HepG2 (cell line): ENCODE data around the gene KXD1. TPM values are rescaled to one million over a fixed set of nuclear protein-coding genes. Genes with fewer than 3 reads are reported as not detected.

Experiments
- ATAC-seq: fragments of 200-7000 bp; cut with Tn5 transposase; 3 replicates; pipeline ENCODE4 v1.9.1; 2020; ENCODE audit warnings: mild to moderate bottlenecking, moderate library complexity
- BruUV-seq: library from RNA; stranded (reverse); fragments of 400-500 nt; replicated peaks from 2 replicates; lab custom pipeline; 2021; lab: Mats Ljungman, UMichigan
- CTCF ChIA-PET: fragments of 300-600 bp; formaldehyde crosslinking; extraction: SDS; loops from one replicate; lab custom pipeline; 2021; ENCODE audit warnings: low total read pairs, inconsistent platforms, low intra/inter-chr PET ratio; lab: Yijun Ruan, JAX
- POLR2A ChIA-PET: fragments of 350-600 bp; sonication (Branson Sonifier 250); formaldehyde crosslinking; loops from one replicate; lab custom pipeline; 2020; ENCODE audit warnings: antibody characterized with exemption, inconsistent platforms; lab: Yijun Ruan, JAX
- DNase-seq: peaks from one replicate; pipeline ENCODE4 v3.0.0-alpha.2; 2015; ENCODE audit warnings: low spot score
- FAIRE-seq: peaks from 3 replicates; lab custom pipeline; 2011; peaks lifted over from hg19 to GRCh38; lab: Jason Lieb, UNC
- H2AFZ ChIP-seq: one replicate; pipeline ENCODE4 v1.6.1; 2011; ENCODE audit warnings: low read length, inconsistent platforms
- H3K27ac ChIP-seq: fragments of 300-600 bp; 3 replicates; pipeline ENCODE4 v1.8.0; 2011; ENCODE audit warnings: mixed run types, mild to moderate bottlenecking, mixed read lengths, low read length, inconsistent platforms; ENCODE audit not compliant: insufficient read depth; ENCODE audit errors: extremely low read length
- H3K27me3 ChIP-seq, 2 experiments: fragments of 200-600 bp in 1 of 2; 2 replicates in 1 of 2; 3 replicates in 1 of 2; pipeline versions ENCODE4 v1.6.0 to v1.8.0; 2011; ENCODE audit warnings: low read length in 2 of 2, mild to moderate bottlenecking in 2 of 2, moderate library complexity in 2 of 2, inconsistent platforms in 1 of 2; ENCODE audit not compliant: insufficient read depth in 2 of 2, control insufficient read depth in 1 of 2
- H3K36me3 ChIP-seq, 2 experiments: fragments of 200-600 bp in 1 of 2; replicated peaks in 1 of 2; 2 replicates in 1 of 2; 3 replicates in 1 of 2; pipeline versions ENCODE4 v1.5.1 to v1.8.0; 2011; ENCODE audit warnings: low read length in 2 of 2, inconsistent platforms in 1 of 2; ENCODE audit not compliant: insufficient read depth in 2 of 2, control insufficient read depth in 1 of 2
- H3K4me1 ChIP-seq: 2 replicates; pipeline ENCODE4 v1.5.1; 2012; ENCODE audit warnings: low read length, inconsistent platforms; ENCODE audit not compliant: insufficient read depth
- H3K4me2 ChIP-seq: 2 replicates; pipeline ENCODE4 v1.6.0; 2011; ENCODE audit warnings: low read depth, low read length, inconsistent platforms
- H3K4me3 ChIP-seq, 3 experiments: fragments of 200-600 bp in 1 of 3; sonication (generic), shearing (Covaris generic) in 1 of 3; replicated peaks in 1 of 3; 2 replicates each; pipeline ENCODE4 v1.5.1; 2011 to 2016; ENCODE audit warnings: low read length in 3 of 3, inconsistent platforms in 2 of 3, low read depth in 2 of 3, mild to moderate bottlenecking in 2 of 3, control low read depth in 1 of 3, mixed read lengths in 1 of 3; ENCODE audit not compliant: insufficient read depth in 1 of 3
- H3K79me2 ChIP-seq: one replicate; pipeline ENCODE4 v1.6.1; 2011; ENCODE audit warnings: low read length, inconsistent platforms; ENCODE audit not compliant: insufficient read depth
- H3K9ac ChIP-seq: 2 replicates; pipeline ENCODE4 v1.6.0; 2011; ENCODE audit warnings: mild to moderate bottlenecking, low read depth, low read length, inconsistent platforms; ENCODE audit not compliant: insufficient read depth
- H3K9me3 ChIP-seq: 2 replicates; pipeline ENCODE4 v1.5.1; 2012; ENCODE audit warnings: mild to moderate bottlenecking, low read length
- H4K20me1 ChIP-seq: 2 replicates; pipeline ENCODE4 v1.6.0; 2011; ENCODE audit warnings: inconsistent platforms, mild to moderate bottlenecking, low read length, moderate library complexity; ENCODE audit not compliant: insufficient read depth
- KDM2A ChIP-seq: sonication (generic); formaldehyde crosslinking; IDR thresholded peaks from 2 replicates; pipeline ENCODE4 v1.4.0; 2020; ENCODE audit warnings: low read depth, missing genetic modification reagents, borderline replicate concordance
- SIN3A ChIP-seq: IDR thresholded peaks from 2 replicates; pipeline ENCODE4 v1.6.1; 2011; ENCODE audit warnings: low read depth, mild to moderate bottlenecking, control low read depth, low read length, borderline replicate concordance
- ZFP36 ChIP-seq: fragments of 150-350 bp; IDR thresholded peaks from 2 replicates; pipeline ENCODE4 v1.6.1; 2018; ENCODE audit warnings: borderline replicate concordance, low read length, low read depth; ENCODE audit not compliant: partially characterized antibody
- ZNF563 ChIP-seq: sonication (generic); formaldehyde crosslinking; IDR thresholded peaks from 2 replicates; pipeline ENCODE4 v1.8.0; 2022; ENCODE audit warnings: mild to moderate bottlenecking, moderate library complexity, missing genetic modification reagents
- ZNF740 ChIP-seq: sonication (generic); formaldehyde crosslinking; IDR thresholded peaks from 2 replicates; pipeline ENCODE4 v1.4.0; 2020; ENCODE audit warnings: missing genetic modification reagents
- WGBS: methylation state at CpG from one replicate; pipeline ENCODE4 v1.1.6; 2017; ENCODE audit warnings: low lambda C conversion rate; 5-methylcytosine and 5-hydroxymethylcytosine counted together
- in situ Hi-C: cut with HindIII; loops from 2 replicates; pipeline ENCODE4 v1.10.0; 2017; ENCODE audit warnings: low pct_unique_long_range_greater_than_20kb; ENCODE audit not compliant: extremely low pct_ligation_motif_present
- intact Hi-C: fragments of 100-400 bp; cut with micrococcal nuclease; formaldehyde crosslinking; loops from one replicate; pipeline ENCODE4 v1.10.0; 2022; ENCODE audit not compliant: unreplicated experiment
- polyA plus RNA-seq, 8 experiments: library from polyadenylated mRNA; depleted of rRNA in 3 of 8; stranded (reverse) in 7 of 8; unstranded in 1 of 8; fragments of >200 nt; fragmentation: Illumina TruSeq in 4 of 8; extraction: Trizol in 4 of 8; gene quantifications; 2 replicates each; pipeline versions ENCODE4 v1.2.1 to v1.2.3, GENCODE V29; 2011 to 2016; ENCODE audit warnings: low read depth in 4 of 8, missing spikeins in 1 of 8, mixed read lengths in 1 of 8; ENCODE audit not compliant: insufficient read depth in 1 of 8
- total RNA-seq, 5 experiments: library from RNA; depleted of rRNA; stranded (reverse); fragments of >200 nt; fragmentation: Illumina TruSeq; extraction: Trizol; gene quantifications; 2 replicates each; pipeline ENCODE4 v1.2.3, GENCODE V29; 2016; ENCODE audit warnings: low read depth in 1 of 5
- TF ChIP-seq, protein P1 (sequence below): sonication (generic); IDR thresholded peaks from 2 replicates; pipeline ENCODE4 v1.6.1; 2016; ENCODE audit warnings: low read depth, borderline replicate concordance
- TF ChIP-seq, protein P2 (sequence below), 2 experiments: sonication (generic) in 1 of 2; formaldehyde crosslinking in 1 of 2; IDR thresholded peaks; 2 replicates each; pipeline versions ENCODE4 v1.4.0 to v1.6.1; 2018 to 2020; ENCODE audit warnings: missing genetic modification reagents in 2 of 2, borderline replicate concordance in 1 of 2, low read depth in 1 of 2, mild to moderate bottlenecking in 1 of 2, missing biosample characterization in 1 of 2
- TF ChIP-seq, protein P3 (sequence below): sonication (generic); formaldehyde crosslinking; IDR thresholded peaks from 2 replicates; pipeline ENCODE4 v1.4.0; 2020; ENCODE audit warnings: missing genetic modification reagents

KXD1 gene
- total and polyA plus RNA-seq, 2 of the 13 experiments (the other 11 are each of a cell fraction or from before 2014, with no cell fraction given), result 44.6 to 143 TPM

GRCh38 chr19:18605546-18606280 lies 48.0 kb downstream of the KXD1 start (continued):
- peak; percentile 46; the same call in 1 of the 2 replicates for TF ChIP-seq ZNF740
- TF ChIP-seq, protein P1, sequence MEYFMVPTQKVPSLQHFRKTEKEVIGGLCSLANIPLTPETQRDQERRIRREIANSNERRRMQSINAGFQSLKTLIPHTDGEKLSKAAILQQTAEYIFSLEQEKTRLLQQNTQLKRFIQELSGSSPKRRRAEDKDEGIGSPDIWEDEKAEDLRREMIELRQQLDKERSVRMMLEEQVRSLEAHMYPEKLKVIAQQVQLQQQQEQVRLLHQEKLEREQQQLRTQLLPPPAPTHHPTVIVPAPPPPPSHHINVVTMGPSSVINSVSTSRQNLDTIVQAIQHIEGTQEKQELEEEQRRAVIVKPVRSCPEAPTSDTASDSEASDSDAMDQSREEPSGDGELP, result peak; percentile 31; the same call in 1 of the 2 replicates
- TF ChIP-seq, protein P2, sequence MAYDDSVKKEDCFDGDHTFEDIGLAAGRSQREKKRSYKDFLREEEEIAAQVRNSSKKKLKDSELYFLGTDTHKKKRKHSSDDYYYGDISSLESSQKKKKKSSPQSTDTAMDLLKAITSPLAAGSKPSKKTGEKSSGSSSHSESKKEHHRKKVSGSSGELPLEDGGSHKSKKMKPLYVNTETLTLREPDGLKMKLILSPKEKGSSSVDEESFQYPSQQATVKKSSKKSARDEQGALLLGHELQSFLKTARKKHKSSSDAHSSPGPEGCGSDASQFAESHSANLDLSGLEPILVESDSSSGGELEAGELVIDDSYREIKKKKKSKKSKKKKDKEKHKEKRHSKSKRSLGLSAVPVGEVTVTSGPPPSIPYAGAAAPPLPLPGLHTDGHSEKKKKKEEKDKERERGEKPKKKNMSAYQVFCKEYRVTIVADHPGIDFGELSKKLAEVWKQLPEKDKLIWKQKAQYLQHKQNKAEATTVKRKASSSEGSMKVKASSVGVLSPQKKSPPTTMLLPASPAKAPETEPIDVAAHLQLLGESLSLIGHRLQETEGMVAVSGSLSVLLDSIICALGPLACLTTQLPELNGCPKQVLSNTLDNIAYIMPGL (CRISPR knock-in tag; IDR thresholded peaks at IDR 0.05; ENCODE audit: borderline replicate concordance in 1 of 2, low read depth in 1 of 2), result peak in 1 of 2 experiments; percentile 48; a peak in 1 of 4 replicates
- TF ChIP-seq, all 625 proteins: peak for 81

- Histone ChIP-seq H3K79me2 (peaks cover 31% of the 10 kb centered on the region), H3K9me3 (no peaks in the 10 kb centered on the region), H3K4me3 (peak within 1 kb of the TSS; percentile 67 to 82 (median 82)), H3K9ac (peak within 1 kb of the TSS; percentile 80), H2AFZ (no peak within 1 kb of the TSS), H3K4me1 (peaks cover 61% of the 10 kb centered on the region), H4K20me1 (peaks cover 26% of the 10 kb centered on the region), H3K4me2 (peak within 1 kb of the TSS; percentile 91), H3K36me3 (peaks cover 5 to 6% of the 10 kb centered on the region in 2 experiments; a peak in 3 of 5 replicates), H3K27ac (peak within 1 kb of the TSS; percentile 68), H3K27me3 (no peaks in the 10 kb centered on the region; a peak in 1 of 5 replicates)
- ChIA-PET POLR2A (interaction anchor here (1.0 to 1.2 kb wide), 2 partner anchors 16 to 17 kb away, joined by 3 to 4 read pairs; no protein-coding TSS in a partner anchor), CTCF (no interaction called here)
- DNase-seq (peak; percentile 39), ATAC-seq (no peak), FAIRE-seq (no peak)
- 0% methylated on average over 5 of the region's 116 CpGs for WGBS
- in situ Hi-C loops, result no loop called here
- intact Hi-C loops, result no loop called here
- no TSS peak for BruUV-seq
- peak; percentile 11; the same call in 1 of the 2 replicates for TF ChIP-seq ZNF563 (CRISPR knock-in tag)
- peak; percentile 10; the same call in 1 of the 2 replicates for TF ChIP-seq KDM2A (CRISPR knock-in tag)
- TF ChIP-seq, protein P3, sequence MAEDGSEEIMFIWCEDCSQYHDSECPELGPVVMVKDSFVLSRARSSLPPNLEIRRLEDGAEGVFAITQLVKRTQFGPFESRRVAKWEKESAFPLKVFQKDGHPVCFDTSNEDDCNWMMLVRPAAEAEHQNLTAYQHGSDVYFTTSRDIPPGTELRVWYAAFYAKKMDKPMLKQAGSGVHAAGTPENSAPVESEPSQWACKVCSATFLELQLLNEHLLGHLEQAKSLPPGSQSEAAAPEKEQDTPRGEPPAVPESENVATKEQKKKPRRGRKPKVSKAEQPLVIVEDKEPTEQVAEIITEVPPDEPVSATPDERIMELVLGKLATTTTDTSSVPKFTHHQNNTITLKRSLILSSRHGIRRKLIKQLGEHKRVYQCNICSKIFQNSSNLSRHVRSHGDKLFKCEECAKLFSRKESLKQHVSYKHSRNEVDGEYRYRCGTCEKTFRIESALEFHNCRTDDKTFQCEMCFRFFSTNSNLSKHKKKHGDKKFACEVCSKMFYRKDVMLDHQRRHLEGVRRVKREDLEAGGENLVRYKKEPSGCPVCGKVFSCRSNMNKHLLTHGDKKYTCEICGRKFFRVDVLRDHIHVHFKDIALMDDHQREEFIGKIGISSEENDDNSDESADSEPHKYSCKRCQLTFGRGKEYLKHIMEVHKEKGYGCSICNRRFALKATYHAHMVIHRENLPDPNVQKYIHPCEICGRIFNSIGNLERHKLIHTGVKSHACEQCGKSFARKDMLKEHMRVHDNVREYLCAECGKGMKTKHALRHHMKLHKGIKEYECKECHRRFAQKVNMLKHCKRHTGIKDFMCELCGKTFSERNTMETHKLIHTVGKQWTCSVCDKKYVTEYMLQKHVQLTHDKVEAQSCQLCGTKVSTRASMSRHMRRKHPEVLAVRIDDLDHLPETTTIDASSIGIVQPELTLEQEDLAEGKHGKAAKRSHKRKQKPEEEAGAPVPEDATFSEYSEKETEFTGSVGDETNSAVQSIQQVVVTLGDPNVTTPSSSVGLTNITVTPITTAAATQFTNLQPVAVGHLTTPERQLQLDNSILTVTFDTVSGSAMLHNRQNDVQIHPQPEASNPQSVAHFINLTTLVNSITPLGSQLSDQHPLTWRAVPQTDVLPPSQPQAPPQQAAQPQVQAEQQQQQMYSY (CRISPR knock-in tag), result 0 out of 2 replicates have a peak, but pooled peaks have one; percentile 33
- peak; percentile 30; the same call in 1 of the 2 replicates for TF ChIP-seq SIN3A
- no peak for TF ChIP-seq ZFP36
Observed at GRCh38 chr19:18606281-18607225, 48.9 kb downstream of the KXD1 start, which contains the start of gene CRLF1. TSS of gene CRLF1 (minus strand) at chr19:18606799. CDS start at chr19:18606656, 143 bp downstream.
